Activated T-cell treated with anti-CD3 and anti-CD28 coated beads for 48 hours (primary cell): Measurements from ENCODE around the gene PDGFC.

Experiments used
- DNase-seq: peaks from one replicate; pipeline ENCODE4 v3.0.0-alpha.2; 2020; ENCODE audit warnings: low read depth

The PDGFC gene

DNA sequence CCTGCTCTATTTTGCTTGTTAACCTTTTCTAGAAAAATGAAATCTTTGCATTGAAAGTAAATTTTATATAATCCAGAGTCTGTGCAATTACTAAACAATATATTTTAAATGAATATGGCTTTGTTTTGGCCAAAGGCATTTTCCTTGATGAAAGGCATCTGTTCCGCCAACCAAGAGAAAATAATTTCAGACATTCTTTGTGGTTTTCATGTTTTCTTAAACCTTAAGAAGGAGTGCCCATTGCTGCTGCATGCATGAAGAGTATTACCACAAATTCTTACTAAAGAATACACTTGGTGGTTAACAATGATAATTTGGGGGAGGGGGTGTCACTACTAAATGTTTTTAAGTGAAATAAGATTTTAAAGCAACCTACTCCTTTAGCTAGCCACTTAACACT lies 2.7 kb upstream of the PDGFC start:
- no peak for DNase-seq

DNA sequence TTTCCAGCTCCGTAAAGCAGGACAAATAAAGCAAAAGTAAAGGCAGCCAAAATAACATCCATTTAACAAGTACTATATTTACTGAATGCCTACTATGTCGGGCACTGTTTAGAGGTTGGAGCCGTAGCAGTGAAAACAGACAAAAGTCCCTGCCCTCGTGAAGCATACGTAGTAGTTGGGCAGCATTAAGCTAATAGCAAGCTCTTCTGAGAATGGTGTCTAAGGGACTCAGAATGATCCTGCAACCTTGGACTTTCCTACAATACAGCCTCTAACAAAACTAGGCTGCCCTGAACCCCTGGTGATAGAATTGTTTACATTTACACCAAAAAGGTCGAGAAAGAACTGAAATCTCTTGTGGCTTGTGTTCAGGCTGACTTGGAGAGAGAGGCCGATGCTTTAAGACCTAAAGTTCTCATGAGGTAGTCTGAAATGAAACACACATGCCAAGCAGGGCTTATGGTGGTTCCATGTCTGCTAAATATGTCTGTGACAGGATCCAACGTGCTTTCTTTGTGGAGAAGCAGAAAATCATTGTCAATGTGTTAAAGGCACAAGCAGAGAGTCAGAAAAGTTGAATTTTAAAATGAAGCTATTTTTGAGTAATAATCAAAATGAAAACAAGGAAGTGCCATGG lies 898 bp upstream of the PDGFC start:
- no peak for DNase-seq

DNA sequence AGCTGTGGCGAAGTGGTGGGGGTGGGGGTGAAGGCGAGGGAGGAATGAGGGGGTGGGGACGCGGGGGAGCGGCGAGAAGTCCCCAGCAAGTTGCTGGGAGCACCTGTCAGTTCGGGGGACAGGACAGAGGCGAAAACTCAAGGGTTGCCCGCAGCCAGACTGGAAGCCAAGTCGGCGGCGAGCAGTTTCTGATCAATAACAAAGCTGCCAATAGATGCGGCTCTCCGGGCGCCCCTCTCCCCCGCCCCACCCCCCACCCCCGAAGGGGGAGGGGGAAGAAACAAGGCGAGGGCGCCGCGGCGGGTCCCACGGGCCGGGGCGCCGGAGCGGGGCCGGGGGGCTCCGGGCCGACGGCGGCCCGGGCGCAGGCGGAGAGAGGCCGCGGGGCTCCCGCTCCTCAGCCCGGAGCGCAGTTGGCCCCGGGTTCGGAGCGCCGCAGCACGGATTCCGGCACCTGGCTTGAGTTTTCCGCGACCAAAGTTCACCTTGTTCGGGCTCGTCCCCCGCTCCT lies 379 bp downstream of the PDGFC start:
- no peak for DNase-seq

DNA sequence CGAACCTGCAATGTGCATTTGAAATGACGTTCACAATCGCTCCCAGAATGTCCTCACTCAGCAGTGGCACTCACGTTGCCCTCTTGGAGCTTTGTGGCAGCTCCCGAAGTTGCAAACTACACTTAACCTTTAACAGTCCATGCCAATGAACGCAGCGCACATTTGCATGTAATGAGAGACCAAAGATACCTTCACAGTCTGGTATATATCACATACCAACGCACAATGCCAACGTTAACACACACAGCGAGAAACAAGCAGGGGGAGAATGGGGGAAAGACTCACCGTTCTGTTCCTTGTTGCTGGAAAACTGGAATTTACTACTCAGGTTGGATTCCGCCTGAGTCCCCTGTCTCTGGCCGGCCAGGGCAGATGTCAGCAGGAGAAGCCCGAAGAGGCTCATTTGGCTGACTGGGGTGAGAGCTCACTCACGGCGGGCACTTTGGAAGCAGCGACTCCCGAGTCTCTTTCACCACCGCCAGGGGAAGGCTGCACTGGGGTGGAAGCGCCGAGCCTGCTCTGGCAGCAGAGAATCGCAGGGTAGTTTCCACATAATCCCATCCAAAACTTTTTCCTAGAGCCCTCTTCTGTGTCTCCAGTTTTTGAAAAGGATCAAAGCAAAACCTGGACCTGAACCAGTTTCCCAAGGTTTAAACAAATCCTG lies 966 bp downstream of the PDGFC start:
- no peak for DNase-seq

DNA sequence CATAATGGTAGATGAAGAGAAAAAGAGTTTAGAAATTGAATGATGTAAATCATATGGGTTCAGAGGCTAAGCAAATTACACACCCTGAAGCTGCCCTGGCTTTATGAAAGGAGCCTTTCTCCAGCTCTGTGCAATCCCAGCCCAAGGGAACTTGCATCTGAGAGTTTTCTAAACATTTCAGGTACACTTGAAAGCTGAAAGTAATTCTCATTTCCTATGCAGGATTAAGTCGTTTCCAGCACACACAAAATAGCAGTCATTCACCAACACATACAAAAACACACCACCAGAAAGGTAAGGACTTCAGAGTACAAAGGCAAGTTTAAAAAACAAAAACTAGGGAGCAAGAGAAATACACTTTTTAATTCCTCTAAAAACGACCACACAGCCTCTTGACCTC lies 1.7 kb downstream of the PDGFC start:
- DNase-seq: no peak

DNA sequence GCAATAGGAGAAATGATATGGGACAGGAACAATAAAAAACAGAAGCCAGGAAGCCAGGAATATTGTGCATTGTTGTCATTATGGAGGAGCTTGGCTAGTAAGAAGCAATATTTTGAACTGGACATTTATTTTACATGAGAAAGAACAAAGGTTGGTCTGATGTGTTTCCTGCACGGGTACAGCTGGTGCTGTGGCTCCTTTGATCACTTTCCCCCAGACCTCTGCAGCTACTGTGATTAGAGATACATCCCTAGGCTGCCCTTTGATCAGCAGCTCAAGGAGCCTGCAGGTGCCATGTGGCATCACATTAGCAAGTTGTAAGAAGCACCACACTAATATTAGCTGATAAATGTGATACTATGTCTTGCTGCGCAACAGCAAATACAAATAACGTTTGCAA lies 2.5 kb downstream of the PDGFC start:
- no peak for DNase-seq

DNA sequence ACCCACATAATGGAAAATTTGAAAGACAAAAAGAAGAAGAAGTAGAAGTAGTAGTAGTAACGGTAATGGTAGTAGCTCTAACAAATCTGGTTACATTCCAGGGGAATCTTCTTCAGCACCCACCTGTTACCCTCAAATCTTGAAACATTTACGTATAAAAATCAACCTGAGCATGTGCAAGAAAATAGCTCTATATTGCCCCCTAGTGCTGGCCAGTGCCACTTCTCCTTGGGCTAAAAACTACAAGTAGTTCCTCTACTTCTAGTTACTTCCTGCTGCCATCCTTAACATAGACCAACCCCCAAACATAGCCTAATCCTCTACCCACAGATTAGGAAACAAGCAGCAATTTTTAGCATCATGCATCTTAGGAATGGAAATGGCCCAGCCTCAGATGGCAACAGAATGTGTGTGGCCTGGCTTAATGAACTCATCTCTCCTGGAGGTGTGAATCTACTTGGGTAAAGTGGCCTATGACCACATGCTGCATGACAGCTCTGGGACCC lies 3.1 kb downstream of the PDGFC start:
- no peak for DNase-seq

DNA sequence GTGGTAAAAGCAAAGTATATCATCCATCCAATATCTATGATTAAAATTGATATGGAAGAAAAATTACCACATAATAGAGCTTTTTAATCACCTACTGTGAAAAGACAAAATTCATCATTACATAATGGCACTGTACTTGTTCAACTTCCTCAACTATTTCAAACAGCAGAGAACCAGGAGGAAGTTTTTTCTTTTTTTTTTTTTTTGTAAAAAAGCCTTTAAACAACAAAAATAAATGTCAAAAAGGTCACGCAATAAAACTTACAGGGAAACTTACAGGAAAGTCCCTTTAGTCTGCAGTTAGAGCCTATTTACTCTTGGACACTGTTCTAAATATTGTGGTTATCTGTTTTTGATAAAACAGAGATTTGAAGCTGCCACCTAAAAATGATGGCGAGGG lies 4.8 kb downstream of the PDGFC start:
- no peak for DNase-seq

DNA sequence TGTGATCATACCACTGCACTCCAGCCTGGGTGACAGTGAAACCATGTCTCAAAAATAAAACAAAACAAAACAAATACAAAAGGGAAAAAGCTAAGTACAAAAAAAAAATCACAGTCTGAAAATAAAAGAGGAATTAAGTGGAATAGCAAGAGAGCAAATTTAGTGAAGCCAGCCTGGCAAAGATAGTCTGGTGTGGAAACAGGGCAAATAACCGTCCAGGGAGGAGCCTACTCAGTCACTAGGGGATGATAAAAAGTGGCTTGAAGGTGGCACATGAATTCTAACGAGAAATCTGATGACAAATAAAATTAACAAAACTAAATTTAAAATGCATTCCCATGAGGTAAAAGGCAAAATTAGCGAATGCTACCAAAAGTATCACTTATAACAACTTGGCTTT lies 8.2 kb downstream of the PDGFC start:
- DNase-seq: no peak

DNA sequence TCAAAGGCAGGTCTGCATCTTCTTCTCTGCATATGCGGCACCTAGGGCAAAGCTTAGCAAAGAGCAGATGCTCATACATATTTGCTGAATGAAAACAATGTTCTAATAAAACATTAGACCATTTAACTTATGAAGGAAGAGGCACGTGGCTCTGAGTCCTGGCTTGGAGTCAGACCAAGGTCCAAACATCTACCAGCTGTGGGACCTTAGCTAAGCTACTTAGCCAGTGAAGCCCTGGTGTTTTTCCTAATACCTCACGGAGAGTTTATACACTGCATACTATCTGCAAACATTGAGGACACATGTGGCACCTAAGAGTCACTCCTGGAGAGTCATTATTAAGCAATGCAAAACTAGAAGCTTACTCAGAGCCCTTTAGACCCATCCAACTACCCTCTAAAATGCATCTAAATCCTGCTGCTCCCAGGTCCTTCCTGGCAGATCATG lies 9.0 kb downstream of the PDGFC start:
- DNase-seq: no peak

DNA sequence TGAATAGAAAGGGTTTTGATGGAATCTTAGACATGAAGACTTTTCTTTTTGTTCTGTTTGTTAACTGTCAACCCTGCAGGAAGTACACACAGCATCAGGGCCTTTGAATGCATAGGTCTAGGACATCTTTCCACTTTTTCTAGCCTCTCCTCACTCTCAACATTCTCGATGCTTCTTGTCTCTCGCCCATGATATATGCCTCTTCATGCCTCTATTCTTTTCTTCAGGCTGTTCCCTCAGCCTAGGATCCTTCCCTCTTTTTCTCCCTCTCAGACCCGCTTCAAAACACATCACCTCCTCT lies 9.6 kb downstream of the PDGFC start:
- no peak for DNase-seq

DNA sequence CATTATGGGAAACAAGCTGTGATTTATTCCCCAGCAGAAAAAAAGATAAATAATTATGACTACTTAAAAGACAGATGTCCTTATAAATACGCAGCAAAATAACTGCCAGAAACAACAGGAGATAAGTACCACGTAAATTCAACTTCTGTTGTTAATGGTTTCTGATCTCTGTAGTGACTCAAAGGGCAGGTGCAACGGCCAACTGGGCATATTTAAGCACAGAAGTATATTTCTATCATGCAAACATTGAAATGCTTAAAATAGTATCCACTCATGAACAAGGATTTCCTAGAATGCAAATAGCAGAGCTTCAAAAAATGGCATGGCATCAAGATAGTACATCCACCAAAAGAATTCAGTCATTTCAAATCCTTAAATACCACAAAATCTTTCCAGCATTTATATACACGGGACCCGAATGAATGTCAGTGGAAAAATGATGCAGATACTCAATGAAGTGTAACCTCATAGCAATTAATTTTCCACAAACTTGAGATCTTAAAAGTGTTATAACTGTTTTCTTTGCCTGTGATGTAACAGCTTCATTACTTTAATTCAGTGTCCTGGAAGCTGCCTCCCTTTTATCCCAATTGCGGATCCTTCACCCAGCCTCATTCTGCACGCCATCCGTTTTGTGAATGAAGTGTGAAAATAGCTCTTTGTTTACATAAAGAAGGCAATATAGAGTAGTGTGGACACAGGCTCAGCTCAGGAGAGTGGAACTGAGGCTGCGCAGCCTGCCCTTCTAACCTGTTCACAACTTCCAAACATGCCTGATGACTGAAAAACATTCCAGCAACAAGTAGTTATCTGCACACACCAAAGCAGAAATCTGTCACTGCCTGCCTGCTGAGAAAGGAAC lies 10.2 kb downstream of the PDGFC start:
- no peak for DNase-seq

DNA sequence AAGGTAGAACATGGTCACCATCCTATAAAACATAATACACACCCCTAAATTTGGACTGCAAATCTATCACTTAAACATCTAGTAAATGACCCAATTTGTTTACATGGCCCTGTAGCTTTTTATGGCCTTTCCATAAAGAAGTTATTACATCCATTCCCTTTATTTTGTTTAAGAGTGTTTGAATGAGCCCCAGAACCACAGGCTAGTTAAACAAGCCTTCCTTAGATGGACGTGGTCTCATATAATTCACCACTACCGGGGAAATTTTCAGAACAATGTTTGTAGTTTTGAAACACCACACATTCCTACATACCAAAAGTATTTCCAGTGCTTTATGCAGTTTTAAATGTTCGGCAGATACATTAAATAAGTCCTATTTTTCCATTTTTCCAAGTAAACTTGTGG lies 12.3 kb downstream of the PDGFC start:
- DNase-seq: no peak

DNA sequence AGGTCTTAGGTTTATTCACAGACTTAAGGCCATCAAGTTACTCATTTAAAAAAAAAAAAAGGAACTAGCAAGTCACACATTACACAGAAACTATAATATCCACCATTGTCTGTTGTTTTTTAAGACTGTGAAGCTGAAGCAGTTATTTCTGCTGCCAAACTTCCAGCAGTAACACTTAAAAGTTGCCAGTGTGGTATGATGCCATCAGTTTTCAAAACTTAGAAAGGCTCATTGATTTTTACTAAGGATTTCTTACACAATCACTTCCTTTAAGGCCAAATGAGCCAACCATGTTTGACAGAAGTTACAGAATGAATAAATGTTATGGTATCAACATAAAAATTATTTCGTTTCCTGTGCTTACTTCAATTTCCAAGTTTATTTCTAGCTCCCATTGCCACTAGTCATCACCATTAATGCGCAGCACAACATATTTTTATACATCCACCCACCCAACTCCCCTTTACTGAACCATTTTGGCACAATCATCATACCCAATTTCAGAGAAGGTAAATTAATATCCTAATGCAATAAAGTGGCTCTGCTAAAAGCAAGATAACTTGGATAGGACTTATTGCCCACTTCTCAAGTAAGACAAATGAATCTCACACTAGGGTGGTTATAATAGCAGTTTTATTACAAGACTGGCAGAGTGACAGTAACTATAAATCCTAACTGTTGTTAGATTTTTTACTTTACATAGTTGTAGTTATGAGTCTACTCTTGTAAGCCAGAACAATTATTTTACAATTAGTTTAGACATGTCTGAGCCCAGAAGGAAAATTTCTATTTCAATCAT lies 13.1 kb downstream of the PDGFC start:
- DNase-seq: no peak

DNA sequence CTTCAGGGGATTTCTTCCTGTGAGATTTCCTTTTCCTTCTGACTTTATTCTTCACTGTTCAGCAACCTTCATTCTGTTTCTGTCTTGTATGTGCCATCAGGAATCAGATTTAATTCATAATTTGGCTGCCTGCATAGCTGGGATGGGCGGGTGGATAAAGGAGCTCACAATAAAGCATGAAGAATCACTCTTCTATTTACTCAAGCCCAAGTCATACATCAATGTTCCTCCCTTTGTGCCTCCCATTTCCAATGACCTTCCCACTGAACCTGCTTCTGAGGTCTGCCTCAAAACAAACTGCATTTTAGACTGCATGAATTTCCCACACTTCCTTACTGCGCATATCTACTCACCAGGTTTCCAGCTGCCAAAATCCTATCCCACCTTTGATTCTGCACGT lies 14.0 kb downstream of the PDGFC start:
- DNase-seq: no peak

DNA sequence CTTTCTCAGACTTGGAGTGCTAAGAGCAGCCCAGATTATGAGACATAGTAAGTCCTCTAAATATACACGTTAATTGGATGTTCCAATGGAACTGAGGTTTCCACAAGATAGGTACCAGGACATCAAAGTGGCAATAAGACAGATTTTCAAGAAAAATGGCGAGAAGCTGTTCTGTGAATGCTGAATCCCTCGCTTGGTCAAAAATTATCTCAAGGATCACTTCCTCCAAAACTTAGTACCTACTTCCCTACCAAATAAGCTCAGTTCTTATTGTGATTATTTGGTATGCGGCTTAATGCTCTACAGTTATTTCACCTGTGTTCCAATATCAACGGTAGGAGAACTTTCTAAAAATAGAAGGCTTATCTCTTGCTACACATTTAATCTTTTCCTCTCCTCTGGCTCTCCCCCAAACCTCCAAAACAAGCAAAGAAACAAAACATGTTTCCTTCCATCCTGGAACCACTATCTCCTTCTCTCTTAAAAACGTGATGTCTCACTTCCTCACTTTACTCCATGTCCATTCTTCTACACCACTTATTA lies 14.7 kb downstream of the PDGFC start:
- no peak for DNase-seq

DNA sequence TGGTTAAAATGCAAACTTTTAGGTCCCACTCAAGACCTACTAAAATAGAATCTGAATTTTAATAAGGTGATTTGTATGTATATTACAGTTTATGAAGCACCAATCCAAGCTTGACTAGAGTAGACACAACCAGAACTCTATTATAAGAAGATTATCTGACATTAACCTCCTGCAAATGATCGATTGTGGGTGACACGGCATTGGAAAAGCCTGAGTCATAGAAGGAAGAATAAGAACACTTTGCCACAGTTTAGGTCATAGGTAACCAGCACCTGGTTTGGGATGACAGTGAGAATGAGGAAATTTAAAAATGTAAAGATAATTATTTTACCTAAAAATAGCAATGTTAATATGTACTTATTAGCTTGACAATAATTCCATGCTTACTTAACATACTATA lies 15.2 kb downstream of the PDGFC start:
- no peak for DNase-seq

DNA sequence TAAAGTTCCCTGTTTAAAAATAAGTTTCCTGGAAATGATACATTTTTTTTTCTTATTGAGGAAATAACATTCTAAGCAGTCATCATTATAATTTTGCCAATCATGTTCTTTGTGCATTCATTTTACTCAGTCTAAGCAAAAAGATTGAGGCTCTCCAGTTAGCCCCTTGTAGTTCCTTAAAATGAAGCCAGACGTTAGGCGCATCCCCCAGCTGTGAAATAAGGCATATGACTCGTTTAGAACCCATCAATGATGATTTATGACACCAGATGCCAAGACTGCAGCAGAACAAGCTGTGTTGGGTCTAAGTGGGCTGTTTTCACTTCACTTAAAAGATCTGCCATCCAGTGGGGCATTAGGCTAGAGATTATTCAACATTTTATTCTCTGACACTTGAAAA lies 17.0 kb downstream of the PDGFC start:
- no peak for DNase-seq

DNA sequence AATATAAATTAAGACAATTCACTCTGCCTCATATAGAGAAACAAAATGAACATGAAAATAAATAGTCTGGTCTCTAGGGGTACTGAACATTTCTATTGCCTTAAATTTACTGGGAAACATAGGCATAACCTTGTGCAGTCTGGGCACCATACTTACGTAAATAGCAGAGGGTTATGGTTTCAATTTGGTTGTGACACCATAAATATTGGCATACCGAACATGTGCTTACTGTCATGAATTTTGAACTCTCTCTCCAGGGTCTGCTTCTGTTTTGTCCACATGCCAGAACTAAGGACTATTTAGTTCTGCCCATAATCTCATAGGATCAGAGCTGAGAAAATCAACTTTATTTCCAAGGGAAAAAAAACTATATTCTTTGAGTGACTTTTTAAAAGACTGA lies 17.6 kb downstream of the PDGFC start:
- DNase-seq: no peak

DNA sequence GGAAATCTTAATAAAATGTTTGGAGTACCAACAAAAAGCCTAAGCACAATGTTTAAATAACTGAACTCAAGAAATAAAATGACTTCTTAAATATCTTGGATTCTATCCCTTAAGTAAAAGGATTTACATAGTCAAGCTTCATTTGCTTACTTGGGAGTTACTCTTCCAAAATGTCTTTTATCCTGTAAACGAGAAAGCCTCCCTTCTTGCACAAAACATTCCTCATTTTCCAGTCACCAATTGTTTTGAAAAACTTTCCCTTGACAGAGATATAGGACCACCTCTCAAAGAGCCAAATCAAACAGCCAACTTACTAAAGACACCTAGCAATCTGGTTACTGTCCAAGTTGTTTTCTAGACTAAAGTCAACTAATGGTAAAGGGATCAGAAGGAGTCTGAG lies 18.6 kb downstream of the PDGFC start:
- no peak for DNase-seq

DNA sequence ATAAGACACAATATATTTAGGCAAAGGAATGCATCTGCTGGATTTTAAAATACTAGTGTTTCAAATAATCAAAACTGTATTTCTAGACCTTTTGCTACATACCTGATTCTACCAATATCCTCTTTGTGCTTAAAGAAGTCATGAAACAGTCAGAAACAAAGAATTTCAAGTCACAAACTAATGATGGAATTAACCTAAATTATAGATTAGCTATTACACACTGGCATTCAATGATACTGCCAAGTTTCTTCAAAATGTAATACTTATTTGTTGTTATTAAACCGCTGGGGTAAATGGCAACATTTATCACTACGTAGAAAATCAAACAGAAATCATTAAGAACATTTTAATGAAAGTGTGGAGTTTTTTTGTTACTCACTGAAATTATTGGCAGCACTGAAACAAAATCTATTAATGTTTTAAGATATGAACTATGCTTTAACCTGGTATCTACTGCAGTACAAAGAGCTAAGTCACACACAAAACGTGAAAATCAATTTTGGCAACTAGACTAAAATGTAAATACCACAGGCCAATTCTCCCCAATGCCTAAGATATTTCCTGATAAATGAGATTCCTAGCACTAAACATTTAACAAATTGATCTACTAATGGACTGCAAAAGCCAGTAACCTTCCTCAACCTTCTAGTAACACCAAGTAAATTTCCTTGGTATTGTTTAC lies 19.4 kb downstream of the PDGFC start:
- no peak for DNase-seq
